ENCODE results near the gene CMTM5.

The CMTM5 gene

GRCh38 chr14:23376482-23377197, at the start of gene CMTM5:
Gene CMTM5 (plus strand): TSS chr14:23377046. CDS start chr14:23377252, 206 bp downstream.
- DNase-seq (ENCODE audit: low read depth in 2 of 2): no peak

- peak; percentile 45 to 66 for DNase-seq (ENCODE audit: low read depth in 2 of 2)
These were observed 48.7 kb upstream of the CMTM5 start for GRCh38 chr14:23327947-23328744.

- no peak for DNase-seq (ENCODE audit: low read depth in 2 of 2)
These were observed 41.2 kb upstream of the CMTM5 start for GRCh38 chr14:23335623-23336022.

- no peak for DNase-seq (ENCODE audit: low read depth in 2 of 2)
These were observed 37.2 kb upstream of the CMTM5 start for GRCh38 chr14:23339506-23340268.

- DNase-seq (ENCODE audit: low read depth in 2 of 2): no peak
These were observed 32.4 kb upstream of the CMTM5 start for GRCh38 chr14:23344481-23344880.

- no peak for DNase-seq (ENCODE audit: low read depth in 2 of 2)
These were observed 30.7 kb upstream of the CMTM5 start for GRCh38 chr14:23345987-23346692.

GRCh38 chr14:23346693-23347405, 30.0 kb upstream of the CMTM5 start:
- no peak for DNase-seq (ENCODE audit: low read depth in 2 of 2)

- no peak for DNase-seq (ENCODE audit: low read depth in 2 of 2)
These were observed 29.2 kb upstream of the CMTM5 start for GRCh38 chr14:23347406-23348296.

- no peak for DNase-seq (ENCODE audit: low read depth in 2 of 2)
These were observed 28.6 kb upstream of the CMTM5 start for GRCh38 chr14:23348297-23348655.

GRCh38 chr14:23349156-23349845, 27.5 kb upstream of the CMTM5 start:
- DNase-seq (ENCODE audit: low read depth in 2 of 2): no peak

- DNase-seq (ENCODE audit: low read depth in 2 of 2): no peak
These were observed 25.0 kb upstream of the CMTM5 start for GRCh38 chr14:23351681-23352505.

- DNase-seq (ENCODE audit: low read depth in 2 of 2): peak; percentile 14 to 38
These were observed 24.1 kb upstream of the CMTM5 start, which contains the start of gene SLC22A17 for GRCh38 chr14:23352506-23353432. Gene SLC22A17 (minus strand): TSS chr14:23352887.

GRCh38 chr14:23353433-23353780, 23.4 kb upstream of the CMTM5 start:
- no peak for DNase-seq (ENCODE audit: low read depth in 2 of 2)

GRCh38 chr14:23354990-23355389, 21.9 kb upstream of the CMTM5 start:
- DNase-seq (ENCODE audit: low read depth in 2 of 2): no peak

GRCh38 chr14:23355871-23356435, 20.9 kb upstream of the CMTM5 start:
- no peak for DNase-seq (ENCODE audit: low read depth in 2 of 2)

GRCh38 chr14:23356662-23357061, 20.2 kb upstream of the CMTM5 start:
- no peak for DNase-seq (ENCODE audit: low read depth in 2 of 2)

- no peak for DNase-seq (ENCODE audit: low read depth in 2 of 2)
These were observed 19.6 kb upstream of the CMTM5 start for GRCh38 chr14:23357261-23357660.

All from stimulated activated CD8-positive, alpha-beta memory T cell treated with anti-CD3 and anti-CD28 coated beads, Interleukin-7, amount 100 ng/mL, for 4 hours (primary cell).